Measurements from ENCODE around the gene RNU1-3.
"Not testable (repeated sequence)": the region's sequence is repeated elsewhere in the genome, so short reads cannot be mapped to it uniquely, and the experiment has no call there.

The RNU1-3 gene

DNA sequence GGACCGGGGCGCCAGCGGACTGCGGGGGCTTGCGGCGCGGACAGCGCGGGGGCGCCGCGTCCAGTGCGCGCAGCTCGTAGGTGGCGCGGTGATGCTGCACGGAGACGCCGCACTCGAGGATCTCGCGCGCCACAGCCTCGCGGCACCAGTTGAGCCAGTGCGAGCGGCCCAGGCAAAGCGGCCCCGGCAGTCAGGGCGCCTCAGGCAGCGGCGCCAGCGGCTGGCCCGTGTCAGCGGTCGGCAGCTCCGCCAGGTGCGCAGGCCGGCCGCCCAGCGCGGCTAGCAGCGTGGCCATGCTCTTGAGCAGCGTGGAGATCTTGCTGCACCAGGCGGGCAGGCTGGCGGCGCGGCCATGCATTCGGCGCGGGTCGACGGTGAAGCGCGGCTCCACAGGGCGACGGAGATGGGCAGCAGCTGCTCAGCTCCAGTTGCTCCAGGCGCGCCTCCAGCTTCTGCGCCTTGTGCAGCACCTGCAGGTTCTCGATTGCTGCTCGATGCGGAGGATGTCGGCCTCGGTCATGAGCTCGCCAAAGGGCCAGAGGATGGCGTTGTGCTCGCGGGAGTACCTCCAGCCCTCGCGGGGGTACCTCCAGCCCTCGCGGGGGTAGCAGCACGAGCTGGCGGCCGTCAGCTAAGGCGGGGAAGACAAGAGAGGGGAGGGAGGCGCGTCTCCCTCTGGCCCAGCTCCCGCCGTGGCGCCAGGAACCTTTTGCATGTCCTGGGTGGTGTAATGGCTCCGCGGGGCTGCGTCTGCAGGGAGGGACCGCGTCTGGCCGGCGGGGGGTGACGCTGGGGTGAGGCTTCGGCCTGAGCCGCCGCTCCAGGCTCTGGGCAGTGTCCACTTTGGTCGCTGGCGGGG, 26.9 kb upstream of the RNU1-3 start:
- not testable (repeated sequence) for DNase-seq

DNA sequence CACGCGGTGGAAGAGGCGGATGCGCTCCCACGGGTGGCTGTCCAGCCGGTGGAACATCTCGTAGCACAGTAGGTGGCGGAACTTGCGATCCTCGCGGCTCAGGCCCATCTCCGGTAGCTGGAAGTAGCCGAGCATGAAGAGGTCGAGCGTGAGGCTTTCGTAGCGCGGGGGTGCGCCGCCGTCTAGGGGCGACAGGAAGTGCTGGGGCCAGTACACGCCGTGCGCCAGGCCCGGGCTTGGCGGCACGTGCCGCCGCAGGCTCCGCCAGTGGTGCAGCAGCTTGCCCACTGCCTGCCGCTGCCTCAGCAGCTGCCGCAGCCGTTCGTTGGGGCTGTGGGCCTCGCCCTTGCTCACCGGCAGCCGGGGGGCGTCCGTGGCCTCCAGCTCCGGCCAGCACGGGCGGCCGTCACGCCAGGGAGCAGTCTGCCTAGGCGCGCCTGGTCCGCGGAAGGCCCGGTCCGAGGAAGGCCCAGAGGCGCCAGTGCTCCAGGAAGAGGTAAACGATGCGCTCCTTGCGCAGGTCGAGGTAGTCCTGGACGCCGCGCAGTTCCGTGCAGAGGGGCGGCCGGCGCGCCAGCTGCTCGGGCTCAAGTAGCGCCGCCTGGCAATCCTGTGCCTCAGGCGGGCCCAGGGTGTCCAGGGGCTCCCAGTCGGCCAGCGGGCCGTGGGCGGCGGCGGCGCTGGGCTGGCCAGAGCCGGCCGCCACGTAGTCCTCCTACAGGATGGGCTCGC, 26.1 kb upstream of the RNU1-3 start:
- DNase-seq = not testable (repeated sequence)

DNA sequence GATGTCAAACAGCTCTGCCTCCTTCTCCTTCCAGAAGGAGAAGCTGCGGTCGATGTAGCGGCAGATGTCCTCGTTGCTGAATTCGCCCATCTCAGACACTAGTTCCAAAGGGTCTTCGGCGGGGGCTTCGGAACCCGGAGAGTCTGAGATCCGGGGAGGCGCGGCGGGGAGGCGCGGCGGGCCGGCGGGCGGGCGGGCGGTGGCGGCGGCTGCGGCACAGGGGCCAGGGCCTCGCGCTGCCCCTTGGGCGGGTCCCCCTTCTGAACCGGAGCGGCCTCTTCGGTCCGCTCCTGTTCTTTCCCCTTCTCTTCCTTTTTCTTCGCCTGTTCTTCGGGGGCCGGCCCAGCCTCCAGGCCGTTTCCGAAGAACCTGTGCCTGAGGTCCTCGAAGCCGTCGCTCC, 25.5 kb upstream of the RNU1-3 start:
- not testable (repeated sequence) for DNase-seq

DNA sequence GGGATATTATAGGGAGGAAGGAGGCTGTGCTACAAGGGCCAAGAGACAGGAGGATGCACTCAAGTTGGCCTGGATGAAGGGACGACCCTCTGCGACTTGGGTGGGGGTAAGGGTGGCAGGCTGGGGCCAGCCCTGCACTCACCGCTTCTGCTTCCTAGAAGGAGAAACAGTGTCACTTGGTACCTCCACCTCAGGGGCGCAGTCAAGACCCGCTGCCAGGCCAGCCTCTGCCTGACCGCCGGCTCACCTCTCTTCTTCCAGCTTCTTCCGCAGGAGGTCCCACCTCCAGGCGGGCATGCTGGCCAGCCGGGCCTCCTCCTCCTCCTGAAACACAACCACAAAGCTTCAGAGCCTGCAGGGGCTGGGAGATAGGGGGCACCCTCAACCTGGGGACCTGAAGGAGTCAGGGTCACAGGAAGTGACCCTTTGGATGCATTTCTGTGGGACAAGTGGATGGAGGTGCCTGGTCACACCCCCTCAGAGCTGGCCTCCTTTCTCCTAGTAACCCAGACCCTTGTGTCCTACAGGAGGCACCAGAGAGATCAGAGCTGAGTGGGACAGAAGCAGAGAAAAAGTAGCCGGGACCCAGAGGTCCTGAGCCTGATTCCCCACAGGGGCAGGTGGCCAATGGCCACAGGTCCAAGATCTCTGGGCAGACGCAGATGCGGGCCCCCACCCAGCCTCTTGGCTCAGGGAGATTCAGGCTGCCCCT, 24.4 kb upstream of the RNU1-3 start:
- DNase-seq = not testable (repeated sequence)

DNA sequence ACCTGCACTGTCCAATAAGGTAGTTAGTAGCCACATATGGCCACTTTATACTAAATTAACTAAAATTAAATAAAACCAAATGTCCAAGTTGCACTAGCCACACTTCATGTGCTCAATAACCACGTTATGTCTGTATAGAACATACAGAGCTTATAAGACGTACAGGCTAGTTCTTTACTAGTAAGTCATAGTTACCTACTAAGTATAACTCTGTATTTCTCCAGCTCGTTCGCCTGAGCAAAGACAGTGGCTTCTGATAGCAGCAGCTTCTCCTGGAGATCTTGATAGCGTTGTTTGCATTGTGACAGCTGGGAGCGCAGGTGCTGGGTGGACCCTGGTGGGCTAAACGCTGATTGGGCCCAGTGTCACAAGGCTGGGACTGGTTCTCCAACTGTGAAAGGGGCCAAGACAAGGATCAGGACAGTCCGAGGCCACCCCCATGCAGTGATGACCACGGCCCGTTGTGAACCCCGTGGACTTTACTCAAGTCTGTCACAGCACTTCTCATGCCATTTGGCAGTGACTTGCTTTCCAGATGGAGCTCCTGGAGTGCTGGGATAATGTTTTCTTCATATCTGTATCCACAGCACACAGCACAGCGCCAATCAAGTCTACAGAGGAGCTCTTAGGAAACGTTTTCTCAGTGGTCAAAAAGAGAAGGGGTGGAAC, 20.5 kb upstream of the RNU1-3 start:
- not testable (repeated sequence) for DNase-seq

DNA sequence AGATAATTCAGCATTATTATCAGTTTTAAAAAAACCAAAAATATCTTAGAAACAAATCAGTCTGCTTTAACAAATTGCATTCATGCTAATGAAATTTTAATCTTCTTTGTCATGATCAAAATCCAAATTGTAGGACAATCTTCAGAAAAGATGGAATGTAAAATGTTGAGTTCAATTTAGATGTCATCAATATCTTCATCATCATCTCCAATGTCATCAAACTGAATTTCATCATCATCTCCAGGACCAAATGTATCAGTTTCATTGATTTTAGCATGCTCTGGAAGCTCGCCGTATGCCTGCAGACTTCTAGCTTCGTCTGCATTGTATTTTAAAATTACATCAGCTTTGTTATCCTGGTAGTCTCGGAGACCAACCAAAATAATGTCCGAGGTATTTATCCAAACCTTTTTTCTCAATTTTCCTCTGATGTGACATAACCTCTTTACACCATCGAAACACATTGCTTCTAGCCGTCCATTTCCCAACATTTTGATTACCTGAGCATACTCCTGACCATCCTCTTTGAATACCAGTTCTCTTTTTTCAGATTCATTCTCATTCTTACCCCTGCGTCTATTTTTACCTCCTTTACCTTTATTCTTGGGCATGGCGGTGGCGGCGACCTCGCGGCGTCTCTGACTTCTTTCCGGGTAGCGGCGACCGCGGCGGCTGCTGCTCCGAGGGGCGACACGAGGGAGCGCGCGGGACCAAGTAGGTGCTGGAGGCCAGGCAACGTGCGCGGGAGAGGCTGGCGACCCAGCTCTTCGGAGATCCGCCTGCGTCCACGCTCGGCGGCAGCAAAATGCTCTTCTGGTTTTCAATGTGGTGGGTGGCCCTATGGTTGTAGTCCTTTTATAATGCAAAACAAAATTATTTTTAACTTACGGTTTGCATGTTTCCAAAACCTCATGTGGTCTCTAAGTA, 19.0 kb upstream of the RNU1-3 start:
- DNase-seq = not testable (repeated sequence)

DNA sequence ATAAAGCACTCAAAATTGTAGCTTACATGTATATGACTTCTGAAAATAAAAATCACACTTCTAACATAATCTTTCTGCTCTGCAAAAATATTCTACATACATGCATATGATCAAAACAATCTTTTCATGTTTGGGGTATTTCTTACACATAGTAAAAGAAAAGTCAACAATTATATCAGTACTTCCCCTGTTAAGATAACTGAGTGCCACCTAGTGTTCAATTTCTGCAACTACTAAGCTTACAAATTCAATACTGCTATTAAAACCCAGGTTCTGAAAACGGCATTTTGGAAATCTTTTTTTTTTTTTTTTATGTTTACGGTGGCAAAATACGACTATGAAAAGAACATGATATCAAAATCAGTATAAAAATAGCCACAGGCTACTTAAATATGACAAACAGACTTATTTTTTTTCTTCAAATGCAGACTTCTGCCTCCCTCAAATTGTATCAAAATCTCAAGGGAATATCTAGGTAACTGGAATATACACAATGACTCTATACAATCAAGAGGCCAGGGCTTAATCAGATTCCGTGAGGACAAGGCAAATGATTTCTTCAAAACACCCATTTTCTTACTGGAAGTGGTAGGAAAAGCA, 18.1 kb upstream of the RNU1-3 start:
- DNase-seq = not testable (repeated sequence)

DNA sequence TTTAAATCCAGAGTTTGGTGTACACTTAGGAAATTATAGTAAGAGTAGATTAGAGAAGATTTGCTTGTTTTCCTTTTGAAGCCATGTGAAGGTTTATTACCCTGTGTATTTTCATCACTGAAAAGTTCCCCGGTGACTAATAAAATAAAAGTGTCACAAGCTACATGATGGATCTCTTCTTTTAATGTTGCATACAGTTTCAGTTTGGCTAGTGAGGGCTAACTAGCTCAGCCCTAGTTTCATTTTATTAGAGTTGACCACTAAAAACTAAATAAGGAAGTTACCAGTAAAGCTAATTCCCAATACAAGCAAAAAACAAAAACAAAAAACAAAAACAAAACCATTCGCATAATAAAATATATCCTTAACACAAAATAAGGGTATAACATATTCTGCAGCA, 17.4 kb upstream of the RNU1-3 start:
- not testable (repeated sequence) for DNase-seq

DNA sequence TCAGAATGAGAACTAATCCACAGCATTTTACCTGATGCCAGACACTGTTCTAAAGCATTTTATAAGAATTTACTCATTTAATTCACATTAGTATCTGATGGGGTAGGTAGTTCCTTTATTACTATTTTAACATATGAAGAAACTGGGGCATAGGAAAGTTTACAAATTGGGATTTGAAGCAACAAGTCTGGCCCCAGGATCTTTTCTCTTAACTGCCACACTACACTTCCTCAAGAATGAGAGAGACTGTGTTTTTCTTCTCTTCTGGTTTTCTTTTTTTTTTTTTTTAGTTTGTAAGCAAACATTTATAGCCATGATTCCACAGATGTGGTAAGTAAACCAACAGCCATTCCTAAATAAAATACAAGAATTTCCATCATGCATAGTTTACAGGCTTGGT, 16.1 kb upstream of the RNU1-3 start:
- not testable (repeated sequence) for DNase-seq

DNA sequence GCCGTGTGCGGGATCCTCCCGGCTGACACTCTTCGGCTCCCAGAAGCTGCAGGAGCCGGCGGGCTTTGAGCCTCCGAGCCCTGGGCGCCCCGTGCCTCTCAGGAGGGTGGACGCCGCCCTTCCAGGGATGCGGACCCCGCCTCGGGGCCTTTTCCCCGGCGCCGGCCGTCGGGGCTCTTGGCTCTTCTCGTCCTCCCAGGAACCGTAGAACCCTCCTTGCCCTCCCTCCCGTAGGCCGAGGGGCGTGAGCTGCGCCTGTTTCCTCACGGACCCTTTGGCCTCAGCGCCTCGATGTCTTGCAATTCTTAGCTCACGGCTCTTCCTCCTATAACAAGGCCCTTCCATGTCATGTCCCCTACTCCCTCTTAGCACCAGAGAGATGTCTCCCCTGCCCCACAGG, 13.6 kb upstream of the RNU1-3 start:
- not testable (repeated sequence) for DNase-seq

DNA sequence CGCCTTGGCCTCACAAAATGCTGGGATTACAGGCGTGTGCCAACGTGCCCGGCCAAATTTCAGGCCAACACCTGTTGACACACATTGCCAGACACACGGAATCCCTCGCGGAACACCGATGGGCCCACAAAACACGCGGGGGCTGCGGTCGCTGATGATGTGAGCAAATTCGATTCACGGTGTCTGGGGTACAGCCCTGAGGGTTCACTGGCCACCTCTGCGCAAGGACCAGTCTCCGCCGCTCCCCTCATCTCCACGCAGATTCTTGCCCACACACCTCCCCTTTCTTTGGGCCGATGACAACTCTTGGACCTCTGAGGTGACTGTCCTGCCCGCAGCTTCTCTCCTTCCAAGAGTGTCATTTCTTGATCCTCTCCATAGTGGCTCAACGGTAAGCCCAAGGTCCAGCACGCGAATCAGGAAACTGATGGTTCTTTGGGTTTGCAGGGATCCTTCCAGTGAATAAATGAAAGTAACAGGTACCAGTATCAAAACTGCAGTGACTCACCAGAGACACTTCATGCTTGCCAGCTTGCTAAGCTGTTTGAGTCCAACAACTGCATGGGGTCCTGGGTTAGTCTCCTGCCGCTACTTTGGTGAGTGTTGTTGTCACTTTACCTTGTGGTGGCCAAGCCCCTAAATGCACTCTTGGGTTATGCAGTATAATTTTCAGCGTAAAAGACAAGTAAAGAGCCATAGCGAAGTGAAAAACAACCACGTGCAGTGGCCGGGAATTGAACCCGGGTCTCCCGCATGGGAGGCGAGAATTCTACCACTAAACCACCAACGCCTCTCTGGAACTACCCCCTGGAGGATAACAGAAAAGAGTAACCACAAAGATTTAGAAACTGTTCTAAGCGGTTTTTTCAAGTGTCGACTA, 11.0 kb upstream of the RNU1-3 start:
- peak; percentile 56 for DNase-seq

DNA sequence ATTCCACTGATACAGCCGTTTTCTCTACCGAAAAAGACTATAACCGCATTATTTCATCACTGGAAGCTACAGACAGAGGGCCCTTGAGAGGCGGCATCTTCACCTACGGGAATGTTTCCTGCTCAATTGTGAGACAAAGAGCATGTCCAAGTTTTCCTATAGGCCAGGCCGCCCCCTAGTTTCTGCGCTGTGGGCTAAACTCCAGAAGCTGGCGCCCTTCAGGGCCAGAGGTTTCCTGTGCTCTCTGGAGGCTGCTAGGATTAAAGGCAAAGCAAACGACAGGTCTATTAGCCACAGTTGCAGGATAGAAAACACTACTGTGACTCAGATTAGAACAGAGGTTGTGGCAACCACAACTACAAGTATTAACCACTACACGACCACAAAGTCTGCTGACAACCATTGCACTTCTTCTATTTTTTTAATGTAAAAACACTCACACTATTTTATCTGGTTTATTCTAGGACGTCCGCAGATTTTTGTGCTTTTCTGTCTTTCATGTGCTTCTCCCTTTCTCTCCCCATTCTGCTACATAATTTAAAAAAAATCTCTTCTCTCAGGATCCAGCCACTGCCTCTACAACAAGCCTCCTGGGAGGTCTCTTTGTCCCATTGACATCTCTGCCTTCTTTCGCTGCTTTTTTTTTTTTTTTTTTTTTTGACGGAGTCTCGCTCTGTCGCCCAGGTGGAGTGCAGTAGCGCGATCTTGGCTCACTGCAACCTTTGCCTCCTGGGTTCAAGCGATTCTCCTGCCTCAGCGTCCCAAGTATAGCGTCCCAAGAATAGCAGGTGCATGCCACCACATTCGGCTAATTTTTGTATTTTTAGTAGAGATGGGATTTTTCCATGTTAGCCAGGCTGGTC, 10.1 kb upstream of the RNU1-3 start:
- DNase-seq = not testable (repeated sequence)

DNA sequence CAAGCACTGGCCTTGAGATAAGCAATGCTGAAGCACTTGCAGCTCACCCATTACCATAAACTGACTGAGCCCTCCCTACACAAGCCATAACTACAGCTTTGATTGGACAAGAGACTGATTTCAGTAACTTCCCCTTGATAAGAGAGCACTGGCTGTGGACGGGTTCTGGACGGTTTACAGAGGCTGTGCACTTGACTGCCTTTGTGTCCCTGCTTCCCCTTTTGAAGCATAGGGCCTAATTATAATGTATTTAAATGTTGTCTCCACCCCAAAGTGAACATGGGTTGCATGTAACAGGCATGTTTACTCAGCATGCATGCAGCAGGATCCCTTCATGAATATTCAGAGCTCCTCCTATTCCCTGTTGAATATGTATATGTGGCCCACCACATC, 8.4 kb upstream of the RNU1-3 start:
- DNase-seq = not testable (repeated sequence)

DNA sequence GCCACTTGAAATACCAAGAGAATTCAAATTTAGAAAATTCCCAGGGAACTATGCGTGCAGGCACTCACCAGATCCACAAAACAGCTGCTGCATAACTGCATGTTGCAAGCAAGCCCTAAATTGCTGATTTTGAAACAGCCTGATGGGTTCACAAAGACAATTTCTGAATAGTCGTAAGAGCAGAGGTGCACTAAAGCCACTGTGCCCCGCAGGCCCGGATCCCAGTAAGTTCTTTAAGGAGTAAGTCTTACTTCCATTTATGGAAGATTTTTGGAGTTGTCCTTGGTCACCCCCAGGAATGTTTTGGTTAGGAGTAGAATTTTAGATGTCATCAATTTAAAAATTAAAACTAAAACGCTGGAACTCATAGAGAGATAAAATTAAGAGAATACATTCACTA, 7.2 kb upstream of the RNU1-3 start:
- not testable (repeated sequence) for DNase-seq

DNA sequence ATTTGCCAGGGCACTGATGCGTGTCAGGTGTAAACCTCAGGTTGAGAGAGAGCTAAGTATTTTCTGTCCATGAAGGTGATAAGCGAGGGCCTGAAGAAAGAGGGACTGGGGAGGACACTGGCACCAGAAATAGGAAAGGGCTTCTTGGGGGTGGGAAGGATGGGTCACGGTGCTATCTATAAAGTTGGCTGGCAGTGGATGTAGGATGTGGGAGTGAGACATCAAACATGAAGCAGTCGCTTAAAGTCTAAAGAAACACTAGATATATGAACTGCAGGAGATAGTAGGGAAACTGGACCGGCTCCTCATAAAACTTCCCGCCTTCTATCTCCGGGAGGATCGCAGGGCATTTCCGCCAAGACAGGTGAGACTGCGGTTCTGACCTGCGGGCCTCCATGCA, 912 bp downstream of the RNU1-3 start:
- DNase-seq = not testable (repeated sequence)

DNA sequence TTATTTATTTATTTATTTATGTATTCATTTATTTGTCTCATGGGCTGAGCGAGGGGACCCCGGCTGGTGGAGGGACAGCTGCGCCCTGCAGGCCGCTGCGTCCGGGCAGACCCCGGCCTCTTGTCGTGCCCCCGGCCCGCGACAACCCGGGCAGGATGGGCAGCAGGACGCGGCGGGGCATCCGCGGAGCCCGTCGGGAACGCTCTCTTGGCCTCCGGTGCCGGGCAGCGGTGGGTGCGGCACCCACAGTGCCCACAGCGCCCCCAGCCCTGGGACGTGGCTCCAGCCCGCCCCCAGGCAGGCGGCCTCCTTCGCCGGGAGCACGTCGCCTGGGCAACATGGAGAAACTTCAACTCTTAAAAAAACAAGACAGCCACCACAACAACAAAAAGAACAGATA, 8.5 kb downstream of the RNU1-3 start:
- DNase-seq = not testable (repeated sequence)

DNA sequence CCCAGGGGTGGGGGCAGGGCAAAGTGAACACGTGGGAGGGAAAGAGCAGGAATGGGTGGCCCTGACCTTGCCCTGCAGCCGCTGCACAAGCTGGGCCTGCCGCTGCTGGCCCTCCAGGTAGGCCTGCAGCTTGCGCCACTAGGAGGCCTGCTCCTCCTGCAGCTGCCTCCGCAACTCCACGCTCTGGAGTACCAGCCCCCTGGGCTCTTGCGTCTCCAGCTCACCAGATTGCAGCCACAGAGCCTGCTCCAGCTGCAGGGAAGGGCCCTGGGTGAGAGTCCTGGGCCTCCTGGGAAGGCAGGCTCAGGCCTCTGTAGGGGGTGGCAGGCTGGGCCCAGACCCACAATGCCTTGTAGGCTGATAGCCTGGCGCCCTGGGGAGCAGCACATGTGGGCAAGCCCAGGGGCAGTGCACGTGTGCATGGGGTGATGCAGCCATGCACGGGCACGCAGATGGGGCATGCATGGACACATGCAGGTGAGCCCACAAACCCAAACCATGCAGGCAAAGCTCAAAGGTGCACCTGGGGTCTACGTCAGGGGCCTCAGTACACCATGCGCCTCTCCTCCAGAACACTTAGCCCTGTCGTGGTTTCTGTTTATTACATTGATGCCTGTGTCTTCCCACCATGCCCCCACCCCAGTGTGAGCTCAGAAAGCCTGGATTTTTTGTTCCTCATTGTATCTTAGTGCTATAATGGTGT, 9.6 kb downstream of the RNU1-3 start:
- DNase-seq = not testable (repeated sequence)

DNA sequence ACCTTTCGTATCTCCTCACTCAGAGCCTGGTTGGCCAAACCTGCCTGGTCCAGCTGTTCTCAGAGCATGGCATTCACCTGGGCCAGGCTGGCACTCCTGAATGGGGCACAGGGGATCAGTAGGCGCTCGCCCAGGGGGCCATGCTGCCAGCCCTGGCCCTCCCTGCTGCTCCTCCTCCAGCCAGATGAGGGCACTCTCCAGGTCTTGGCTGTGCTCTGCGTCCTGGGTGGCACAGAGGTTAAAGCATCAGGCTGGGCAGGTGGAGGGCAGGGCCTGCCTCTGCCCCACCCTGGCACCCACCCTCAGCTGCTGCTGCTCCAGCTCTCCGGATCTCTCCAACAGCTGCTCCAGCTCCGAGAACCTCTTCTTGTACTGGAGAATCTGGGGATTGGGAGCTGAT, 10.2 kb downstream of the RNU1-3 start:
- not testable (repeated sequence) for DNase-seq

DNA sequence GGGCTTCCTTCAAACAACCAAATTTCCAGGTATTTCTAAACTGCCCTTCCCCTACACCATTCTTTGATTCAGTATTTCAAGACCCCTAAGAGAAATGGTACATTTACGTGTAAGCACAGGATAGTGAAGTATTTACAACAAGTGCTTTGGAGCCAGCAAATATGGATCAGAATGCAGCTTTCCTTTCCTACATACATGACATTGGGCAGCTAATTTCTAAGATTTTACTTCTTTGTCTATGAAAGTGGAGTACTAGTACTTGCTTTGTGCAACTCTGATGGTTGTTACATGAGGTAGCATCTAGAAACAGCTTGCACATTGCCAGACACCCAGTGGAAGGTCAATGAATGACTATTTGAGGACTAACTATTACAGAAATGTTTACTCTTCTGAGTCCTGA, 15.2 kb downstream of the RNU1-3 start:
- DNase-seq = not testable (repeated sequence)
